HepG2 (cell line): Measurements from ENCODE around the gene HSD3B1. TPM values are rescaled to one million over a fixed set of nuclear protein-coding genes. Genes with fewer than 3 reads are reported as not detected.

Source experiments
- ATAC-seq: fragments of 200-7000 bp; cut with Tn5 transposase; 3 replicates; pipeline ENCODE4 v1.9.1; 2020; ENCODE audit warnings: mild to moderate bottlenecking, moderate library complexity
- BruUV-seq: library from RNA; stranded (reverse); fragments of 400-500 nt; replicated peaks from 2 replicates; lab custom pipeline; 2021; lab: Mats Ljungman, UMichigan
- CTCF ChIA-PET: fragments of 300-600 bp; formaldehyde crosslinking; extraction: SDS; loops from one replicate; lab custom pipeline; 2021; ENCODE audit warnings: low total read pairs, inconsistent platforms, low intra/inter-chr PET ratio; lab: Yijun Ruan, JAX
- POLR2A ChIA-PET: fragments of 350-600 bp; sonication (Branson Sonifier 250); formaldehyde crosslinking; loops from one replicate; lab custom pipeline; 2020; ENCODE audit warnings: antibody characterized with exemption, inconsistent platforms; lab: Yijun Ruan, JAX
- DNase-seq: peaks from one replicate; pipeline ENCODE4 v3.0.0-alpha.2; 2015; ENCODE audit warnings: low spot score
- FAIRE-seq: peaks from 3 replicates; lab custom pipeline; 2011; peaks lifted over from hg19 to GRCh38; lab: Jason Lieb, UNC
- H2AFZ ChIP-seq: one replicate; pipeline ENCODE4 v1.6.1; 2011; ENCODE audit warnings: low read length, inconsistent platforms
- H3K27ac ChIP-seq: fragments of 300-600 bp; 3 replicates; pipeline ENCODE4 v1.8.0; 2011; ENCODE audit warnings: mixed run types, mild to moderate bottlenecking, mixed read lengths, low read length, inconsistent platforms; ENCODE audit not compliant: insufficient read depth; ENCODE audit errors: extremely low read length
- H3K27me3 ChIP-seq, 2 experiments: fragments of 200-600 bp in 1 of 2; 2 replicates in 1 of 2; 3 replicates in 1 of 2; pipeline versions ENCODE4 v1.6.0 to v1.8.0; 2011; ENCODE audit warnings: low read length in 2 of 2, mild to moderate bottlenecking in 2 of 2, moderate library complexity in 2 of 2, inconsistent platforms in 1 of 2; ENCODE audit not compliant: insufficient read depth in 2 of 2, control insufficient read depth in 1 of 2
- H3K36me3 ChIP-seq, 2 experiments: fragments of 200-600 bp in 1 of 2; replicated peaks in 1 of 2; 2 replicates in 1 of 2; 3 replicates in 1 of 2; pipeline versions ENCODE4 v1.5.1 to v1.8.0; 2011; ENCODE audit warnings: low read length in 2 of 2, inconsistent platforms in 1 of 2; ENCODE audit not compliant: insufficient read depth in 2 of 2, control insufficient read depth in 1 of 2
- H3K4me1 ChIP-seq: 2 replicates; pipeline ENCODE4 v1.5.1; 2012; ENCODE audit warnings: low read length, inconsistent platforms; ENCODE audit not compliant: insufficient read depth
- H3K4me2 ChIP-seq: 2 replicates; pipeline ENCODE4 v1.6.0; 2011; ENCODE audit warnings: low read depth, low read length, inconsistent platforms
- H3K4me3 ChIP-seq, 3 experiments: fragments of 200-600 bp in 1 of 3; sonication (generic), shearing (Covaris generic) in 1 of 3; replicated peaks in 1 of 3; 2 replicates each; pipeline ENCODE4 v1.5.1; 2011 to 2016; ENCODE audit warnings: low read length in 3 of 3, inconsistent platforms in 2 of 3, low read depth in 2 of 3, mild to moderate bottlenecking in 2 of 3, control low read depth in 1 of 3, mixed read lengths in 1 of 3; ENCODE audit not compliant: insufficient read depth in 1 of 3
- H3K79me2 ChIP-seq: one replicate; pipeline ENCODE4 v1.6.1; 2011; ENCODE audit warnings: low read length, inconsistent platforms; ENCODE audit not compliant: insufficient read depth
- H3K9ac ChIP-seq: 2 replicates; pipeline ENCODE4 v1.6.0; 2011; ENCODE audit warnings: mild to moderate bottlenecking, low read depth, low read length, inconsistent platforms; ENCODE audit not compliant: insufficient read depth
- H3K9me3 ChIP-seq: 2 replicates; pipeline ENCODE4 v1.5.1; 2012; ENCODE audit warnings: mild to moderate bottlenecking, low read length
- H4K20me1 ChIP-seq: 2 replicates; pipeline ENCODE4 v1.6.0; 2011; ENCODE audit warnings: inconsistent platforms, mild to moderate bottlenecking, low read length, moderate library complexity; ENCODE audit not compliant: insufficient read depth
- IKZF5 ChIP-seq: IDR thresholded peaks from 2 replicates; pipeline ENCODE4 v1.6.1; 2018; ENCODE audit warnings: missing genetic modification reagents, mild to moderate bottlenecking, missing compliant biosample characterization
- KAT2B ChIP-seq: fragments of 150-350 bp; IDR thresholded peaks from 2 replicates; pipeline ENCODE4 v1.6.1; 2014; ENCODE audit warnings: low read depth, low read length, borderline replicate concordance
- MBNL3 ChIP-seq: fragments of 250-450 bp; sonication (Bioruptor Pico); conservative IDR thresholded peaks from 2 replicates; pipeline ENCODE4 v1.8.0; 2022; ENCODE audit warnings: mild to moderate bottlenecking, inconsistent platforms
- PHB2 ChIP-seq: fragments of 450-650 bp; IDR thresholded peaks from 2 replicates; pipeline ENCODE4 v1.6.1; 2018; ENCODE audit not compliant: partially characterized antibody
- SATB2 ChIP-seq: sonication (generic); formaldehyde crosslinking; IDR thresholded peaks from 2 replicates; pipeline ENCODE4 v1.5.0; 2020; ENCODE audit warnings: missing genetic modification reagents
- SP1 ChIP-seq, 2 experiments: fragments of 450-650 bp in 1 of 2; sonication (generic) in 1 of 2; formaldehyde crosslinking in 1 of 2; IDR thresholded peaks; 2 replicates each; pipeline versions ENCODE4 v1.4.0 to v1.6.1; 2016 to 2020; ENCODE audit warnings: missing genetic modification reagents in 1 of 2
- TEAD2 ChIP-seq: sonication (generic); formaldehyde crosslinking; IDR thresholded peaks from 2 replicates; pipeline ENCODE4 v1.9.0; 2021; ENCODE audit warnings: missing genetic modification reagents
- TFE3 ChIP-seq: IDR thresholded peaks from 2 replicates; pipeline ENCODE4 v1.6.1; 2016
- ZNF282 ChIP-seq: fragments of 450-650 bp; IDR thresholded peaks from 2 replicates; pipeline ENCODE4 v1.6.1; 2018; ENCODE audit not compliant: partially characterized antibody
- ZNF292 ChIP-seq: sonication (generic); formaldehyde crosslinking; IDR thresholded peaks from 2 replicates; pipeline ENCODE4 v1.8.1; 2022; ENCODE audit warnings: mild to moderate bottlenecking, low read depth, missing genetic modification reagents, borderline replicate concordance
- ZNF468 ChIP-seq: sonication (generic); formaldehyde crosslinking; IDR thresholded peaks from 2 replicates; pipeline ENCODE4 v1.8.0; 2022; ENCODE audit warnings: mild to moderate bottlenecking, moderate library complexity, missing genetic modification reagents
- ZNF704 ChIP-seq: sonication (generic); formaldehyde crosslinking; IDR thresholded peaks from 2 replicates; pipeline ENCODE4 v1.8.1; 2023; ENCODE audit warnings: mild to moderate bottlenecking, inconsistent platforms, moderate library complexity, missing genetic modification reagents, borderline replicate concordance
- ZNF75D ChIP-seq: sonication (generic); formaldehyde crosslinking; IDR thresholded peaks from 2 replicates; pipeline ENCODE4 v1.8.1; 2023; ENCODE audit warnings: missing genetic modification reagents, mild to moderate bottlenecking, borderline replicate concordance
- ZNF839 ChIP-seq: sonication (generic); formaldehyde crosslinking; IDR thresholded peaks from 2 replicates; pipeline ENCODE4 v1.4.0; 2020; ENCODE audit warnings: missing genetic modification reagents, mild to moderate bottlenecking, borderline replicate concordance
- in situ Hi-C: cut with HindIII; loops from 2 replicates; pipeline ENCODE4 v1.10.0; 2017; ENCODE audit warnings: low pct_unique_long_range_greater_than_20kb; ENCODE audit not compliant: extremely low pct_ligation_motif_present
- intact Hi-C: fragments of 100-400 bp; cut with micrococcal nuclease; formaldehyde crosslinking; loops from one replicate; pipeline ENCODE4 v1.10.0; 2022; ENCODE audit not compliant: unreplicated experiment
- polyA plus RNA-seq, 8 experiments: library from polyadenylated mRNA; depleted of rRNA in 3 of 8; stranded (reverse) in 7 of 8; unstranded in 1 of 8; fragments of >200 nt; fragmentation: Illumina TruSeq in 4 of 8; extraction: Trizol in 4 of 8; gene quantifications; 2 replicates each; pipeline versions ENCODE4 v1.2.1 to v1.2.3, GENCODE V29; 2011 to 2016; ENCODE audit warnings: low read depth in 4 of 8, missing spikeins in 1 of 8, mixed read lengths in 1 of 8; ENCODE audit not compliant: insufficient read depth in 1 of 8
- total RNA-seq, 5 experiments: library from RNA; depleted of rRNA; stranded (reverse); fragments of >200 nt; fragmentation: Illumina TruSeq; extraction: Trizol; gene quantifications; 2 replicates each; pipeline ENCODE4 v1.2.3, GENCODE V29; 2016; ENCODE audit warnings: low read depth in 1 of 5

HSD3B1 gene
- total and polyA plus RNA-seq, 2 of the 13 experiments (the other 11 are each of a cell fraction or from before 2014, with no cell fraction given), result not detected

GRCh38 chr1:119481951-119482350, 25.1 kb upstream of the HSD3B1 start:
- TF ChIP-seq TEAD2 (CRISPR knock-in tag), result no peak
- TF ChIP-seq KAT2B, result no peak
- no peak for TF ChIP-seq ZNF704
- TF ChIP-seq SP1 (IDR thresholded peaks at IDR 0.05), result no peak
- TF ChIP-seq SP1 (CRISPR knock-in tag; IDR thresholded peaks at IDR 0.05), result no peak
- TF ChIP-seq TFE3, result no peak
- no peak for TF ChIP-seq PHB2
- TF ChIP-seq ZNF292 (CRISPR knock-in tag), result no peak
- no peak for TF ChIP-seq ZNF75D
- no peak for TF ChIP-seq IKZF5 (CRISPR knock-in tag)
- TF ChIP-seq ZNF839 (CRISPR knock-in tag), result no peak
- TF ChIP-seq SATB2 (CRISPR knock-in tag), result no peak
- TF ChIP-seq ZNF282, result no peak
- no peak for TF ChIP-seq ZNF468 (CRISPR knock-in tag)
- TF ChIP-seq MBNL3 (CRISPR knock-in tag), result no peak
- Histone ChIP-seq H3K27ac (no peak overlapping the region), H3K36me3 (no peaks in the 10 kb centered on the region), H3K9me3 (no peaks in the 10 kb centered on the region), H3K27me3 (0 out of 5 replicates have a peak, but pooled peaks cover 0 to 3% of the 10 kb centered on the region in 2 experiments), H4K20me1 (no peaks in the 10 kb centered on the region), H3K4me1 (no peaks in the 10 kb centered on the region), H3K4me3 (no peak overlapping the region), H3K79me2 (no peaks in the 10 kb centered on the region), H3K4me2 (no peak overlapping the region), H2AFZ (no peak overlapping the region), H3K9ac (no peak overlapping the region)
- ATAC-seq, result no peak
- intact Hi-C loops, result no loop called here
- in situ Hi-C loops, result no loop called here
- DNase-seq, result no peak
- BruUV-seq, result no TSS peak
- ChIA-PET POLR2A (no interaction called here), CTCF (no interaction called here)
- FAIRE-seq, result no peak
